Bronchial epithelial cell (primary cell): ENCODE results near the gene CTNNA2. TPM values are rescaled to one million over a fixed set of nuclear protein-coding genes. Genes with fewer than 3 reads are reported as not detected.

Experiments used
- DNase-seq: peaks from one replicate; pipeline ENCODE4 v3.0.0-alpha.2; 2010; ENCODE audit warnings: low read depth
- FAIRE-seq: peaks from 2 replicates; lab custom pipeline; 2011; peaks lifted over from hg19 to GRCh38; lab: Jason Lieb, UNC
- H3K27me3 ChIP-seq: 2 replicates; pipeline ENCODE4 v1.5.1; 2011; ENCODE audit warnings: low read length; ENCODE audit not compliant: control insufficient read depth, insufficient read depth
- H3K36me3 ChIP-seq: 2 replicates; pipeline ENCODE4 v1.5.1; 2011; ENCODE audit warnings: low read length; ENCODE audit not compliant: control insufficient read depth, insufficient read depth
- H3K4me3 ChIP-seq: 2 replicates; pipeline ENCODE4 v1.5.1; 2011; ENCODE audit warnings: mild to moderate bottlenecking, low read depth, low read length, control low read depth
- total RNA-seq: library from RNA; depleted of rRNA; stranded (reverse); fragments of >200 nt; gene quantifications from 2 replicates; pipeline ENCODE4 v1.2.1, GENCODE V29; 2014
- TF ChIP-seq, protein P1 (sequence below): IDR thresholded peaks from 2 replicates; pipeline ENCODE4 v1.5.1; 2011; ENCODE audit warnings: mild to moderate bottlenecking, moderate library complexity, low read length, control low read depth, inconsistent platforms; ENCODE audit not compliant: insufficient read depth, severe bottlenecking

Gene CTNNA2
- total RNA-seq, 1 donor from 2014 or later: not detected

DNA sequence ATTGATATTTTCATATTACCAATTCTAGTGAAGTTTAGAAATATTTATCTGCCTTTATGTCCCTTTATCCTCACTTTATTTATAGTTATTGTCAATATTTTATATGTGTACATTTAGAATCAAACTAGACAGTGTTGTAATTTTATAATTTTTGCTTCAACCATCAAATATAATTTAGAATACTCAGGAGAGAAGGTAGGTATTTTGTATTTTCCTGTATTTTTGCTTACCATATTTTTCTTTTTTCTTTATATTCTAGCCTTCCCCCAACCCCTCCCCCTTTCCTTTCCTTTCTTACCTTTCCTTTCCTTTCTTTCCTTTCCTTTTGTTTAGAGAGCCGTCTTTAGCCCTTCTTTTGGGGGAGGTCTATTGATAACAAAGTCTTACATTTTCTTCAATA is 651.5 kb downstream of the CTNNA2 start:
- FAIRE-seq: no peak
- Histone ChIP-seq H3K36me3 (no peaks in the 10 kb centered on the region), H3K4me3 (no peak overlapping the region), H3K27me3 (no peaks in the 10 kb centered on the region)
- no peak for DNase-seq
- TF ChIP-seq, protein P1, sequence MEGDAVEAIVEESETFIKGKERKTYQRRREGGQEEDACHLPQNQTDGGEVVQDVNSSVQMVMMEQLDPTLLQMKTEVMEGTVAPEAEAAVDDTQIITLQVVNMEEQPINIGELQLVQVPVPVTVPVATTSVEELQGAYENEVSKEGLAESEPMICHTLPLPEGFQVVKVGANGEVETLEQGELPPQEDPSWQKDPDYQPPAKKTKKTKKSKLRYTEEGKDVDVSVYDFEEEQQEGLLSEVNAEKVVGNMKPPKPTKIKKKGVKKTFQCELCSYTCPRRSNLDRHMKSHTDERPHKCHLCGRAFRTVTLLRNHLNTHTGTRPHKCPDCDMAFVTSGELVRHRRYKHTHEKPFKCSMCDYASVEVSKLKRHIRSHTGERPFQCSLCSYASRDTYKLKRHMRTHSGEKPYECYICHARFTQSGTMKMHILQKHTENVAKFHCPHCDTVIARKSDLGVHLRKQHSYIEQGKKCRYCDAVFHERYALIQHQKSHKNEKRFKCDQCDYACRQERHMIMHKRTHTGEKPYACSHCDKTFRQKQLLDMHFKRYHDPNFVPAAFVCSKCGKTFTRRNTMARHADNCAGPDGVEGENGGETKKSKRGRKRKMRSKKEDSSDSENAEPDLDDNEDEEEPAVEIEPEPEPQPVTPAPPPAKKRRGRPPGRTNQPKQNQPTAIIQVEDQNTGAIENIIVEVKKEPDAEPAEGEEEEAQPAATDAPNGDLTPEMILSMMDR: no peak

DNA sequence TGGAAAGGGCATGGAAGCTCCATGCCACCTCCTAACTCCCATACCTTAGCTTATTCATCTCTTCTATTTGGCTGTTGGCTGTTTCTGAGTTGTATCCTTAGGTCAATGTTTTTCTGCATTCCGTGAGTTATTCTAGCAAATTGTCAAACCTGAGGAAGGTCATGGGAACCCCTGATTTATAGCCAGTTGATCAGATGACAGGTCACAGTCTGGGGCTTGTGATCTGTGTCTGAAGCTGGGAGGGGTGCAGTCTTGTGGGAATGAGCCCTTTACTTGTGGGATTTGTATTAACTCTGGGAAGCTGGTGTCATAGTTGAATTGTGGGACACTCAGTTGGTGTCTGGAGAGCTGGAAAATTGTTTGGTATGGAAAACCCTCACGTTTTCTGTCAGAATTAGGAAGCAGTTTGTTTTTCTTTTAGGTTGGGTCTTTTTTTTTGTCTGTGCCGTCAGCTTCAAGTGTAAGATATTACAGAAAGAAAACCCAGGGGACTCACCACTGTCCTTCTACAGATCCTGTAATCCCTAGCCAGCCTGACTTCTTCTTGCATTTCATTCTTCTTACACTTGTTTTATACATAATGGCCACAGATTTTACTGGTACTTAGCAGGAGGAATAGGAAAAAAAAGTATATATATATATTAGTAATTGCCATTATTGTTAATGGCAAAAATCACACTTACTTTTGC is 653.8 kb downstream of the CTNNA2 start:
- Histone ChIP-seq H3K36me3 (no peaks in the 10 kb centered on the region), H3K4me3 (no peak overlapping the region), H3K27me3 (no peaks in the 10 kb centered on the region)
- FAIRE-seq (no peak), DNase-seq (no peak)
- TF ChIP-seq, protein P1: no peak

DNA sequence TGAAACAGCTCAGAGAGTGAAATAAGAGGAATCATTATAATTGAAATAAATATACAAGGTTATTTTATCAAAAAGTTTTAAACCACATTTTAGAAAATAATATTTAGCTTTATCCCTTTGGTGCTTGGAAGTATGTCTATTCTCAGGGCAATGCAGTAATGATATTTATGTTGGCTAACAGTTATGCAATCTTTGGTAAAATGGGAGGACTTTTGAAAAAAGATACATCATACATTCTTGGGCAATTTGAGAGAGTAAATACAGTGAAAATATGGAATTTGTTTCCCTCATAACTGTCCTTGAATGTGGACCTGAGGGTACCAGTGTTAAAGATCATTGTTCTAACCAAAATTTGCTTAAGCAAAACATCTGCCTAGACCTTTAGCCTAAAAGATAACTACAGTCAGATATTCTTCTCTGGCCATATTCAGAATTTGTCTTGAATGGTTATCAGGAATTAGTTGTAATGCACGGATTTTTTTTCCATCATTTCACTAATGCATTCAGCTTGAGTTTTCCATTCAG is 654.5 kb downstream of the CTNNA2 start:
- FAIRE-seq (no peak), DNase-seq (no peak)
- H3K4me3 ChIP-seq: no peak overlapping the region
- no peaks in the 10 kb centered on the region for H3K36me3 ChIP-seq
- TF ChIP-seq, protein P1: no peak
- no peaks in the 10 kb centered on the region for H3K27me3 ChIP-seq

DNA sequence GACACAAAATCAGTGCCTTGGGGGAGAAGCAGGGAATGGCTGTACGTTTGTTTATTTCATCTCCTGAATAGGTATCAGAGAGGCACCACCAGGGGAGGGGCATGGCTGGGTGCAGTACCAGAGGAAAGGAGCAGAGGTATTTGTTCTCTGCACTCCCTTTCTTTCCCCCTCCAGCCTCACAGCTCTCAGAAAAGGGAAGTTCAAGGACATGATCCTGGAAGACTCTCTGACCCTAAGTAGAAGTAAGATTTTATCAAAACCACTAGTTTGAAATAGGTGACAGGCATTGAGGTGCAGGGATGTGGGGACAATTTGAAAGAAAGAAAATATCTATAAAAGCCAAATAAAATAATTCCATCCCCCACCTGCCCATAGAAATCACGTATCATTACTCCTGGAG is 655.2 kb downstream of the CTNNA2 start:
- no peak for DNase-seq
- TF ChIP-seq, protein P1: no peak
- no peak for FAIRE-seq
- Histone ChIP-seq H3K4me3 (no peak overlapping the region), H3K36me3 (no peaks in the 10 kb centered on the region), H3K27me3 (no peaks in the 10 kb centered on the region)

DNA sequence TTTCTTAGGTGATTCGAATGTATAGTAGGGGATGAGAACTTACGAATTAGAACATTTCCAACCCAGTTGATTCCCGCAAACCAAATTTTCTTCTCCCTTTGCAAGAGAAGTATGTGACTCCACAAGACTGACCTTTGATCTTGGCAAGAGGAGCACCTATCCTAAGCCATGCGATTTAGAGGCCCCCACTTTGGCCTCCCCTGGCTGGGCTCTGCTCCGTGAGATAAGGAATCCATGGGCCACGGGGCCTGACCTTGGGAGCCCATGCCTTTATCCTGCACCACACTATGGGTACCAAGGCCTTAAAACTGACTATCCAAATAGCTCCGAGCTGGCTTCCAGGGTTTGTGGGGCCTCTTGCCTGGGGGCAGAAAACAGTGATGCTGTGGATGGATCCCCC is 656.0 kb downstream of the CTNNA2 start:
- no peaks in the 10 kb centered on the region for H3K27me3 ChIP-seq
- H3K36me3 ChIP-seq: no peaks in the 10 kb centered on the region
- no peak overlapping the region for H3K4me3 ChIP-seq
- no peak for FAIRE-seq
- TF ChIP-seq, protein P1: no peak
- DNase-seq: no peak
